ENCODE measurements around the gene PTGES3. TPM values are rescaled to one million over a fixed set of nuclear protein-coding genes. Genes with fewer than 3 reads are reported as not detected.

The PTGES3 gene
- total and polyA plus RNA-seq, 2 of the 8 experiments (the other 6 are each of a cell fraction or from before 2014, with no cell fraction given): 111 to 464 TPM

GRCh38 chr12:56671608-56672007 is 16.5 kb downstream of the PTGES3 start:
- no peak overlapping the region for H4K91ac ChIP-seq (replicated peaks; ENCODE audit: insufficient read length, low read length)
- FAIRE-seq: no peak
- H4K5ac ChIP-seq (ENCODE audit: insufficient read length, low read depth, low read length): no peak overlapping the region
- no peak overlapping the region for H3K23ac ChIP-seq (ENCODE audit: insufficient read length)
- CTCF ChIA-PET (ENCODE audit: partially characterized antibody): interaction anchor here (0.7 to 1.4 kb wide), 5 partner anchors 11 to 391 kb away, joined by 3 to 5 read pairs (median 4); no protein-coding TSS in a partner anchor
- H3K79me2 ChIP-seq (ENCODE audit: control insufficient read depth in 1 of 2, insufficient read depth in 2 of 2, low read length in 2 of 2): peaks cover 11 to 56% of the 10 kb centered on the region in 2 experiments
- H3K36me3 ChIP-seq (ENCODE audit: control insufficient read depth in 2 of 4, insufficient read depth in 4 of 4, low read length in 3 of 4): peaks cover 19 to 66% (median 48%) of the 10 kb centered on the region in 4 experiments
- H2BK12ac ChIP-seq (ENCODE audit: low read depth, low read length): no peak overlapping the region
- no peak overlapping the region for H2BK5ac ChIP-seq (ENCODE audit: low read depth, low read length)
- H3K4me2 ChIP-seq (ENCODE audit: insufficient read depth in 1 of 2, low read depth in 2 of 2, low read length in 2 of 2): no peak overlapping the region
- H3K9me3 ChIP-seq (ENCODE audit: insufficient read depth in 2 of 2, low read depth in 1 of 2, low read length in 1 of 2): no peaks in the 10 kb centered on the region
- H3K14ac ChIP-seq (ENCODE audit: insufficient read length): no peak overlapping the region
- no peak overlapping the region for H3K18ac ChIP-seq (ENCODE audit: extremely low read depth, low read length)
- H4K20me1 ChIP-seq (replicated peaks in 1 of 2; ENCODE audit: control insufficient read depth in 1 of 2, insufficient read depth in 2 of 2, low read length in 2 of 2): peaks cover 5 to 12% of the 10 kb centered on the region in 2 experiments
- H2BK20ac ChIP-seq (ENCODE audit: low read length): no peak overlapping the region
- no peak overlapping the region for H2BK120ac ChIP-seq (replicated peaks; ENCODE audit: low read depth, low read length)
- H2AFZ ChIP-seq (ENCODE audit: low read length): no peak overlapping the region
- H3K27ac ChIP-seq (ENCODE audit: low read depth, low read length): no peak overlapping the region
- H3K56ac ChIP-seq (replicated peaks; ENCODE audit: insufficient read length, low read depth, low read length): no peak overlapping the region
- no peak overlapping the region for H3K4ac ChIP-seq (replicated peaks; ENCODE audit: insufficient read length, low read depth, low read length)
- 0 out of 7 replicates have a peak, but pooled peaks cover 0 to 2% (median 0%) of the 10 kb centered on the region in 4 experiments for H3K27me3 ChIP-seq (replicated peaks in 1 of 4; ENCODE audit: control insufficient read depth in 3 of 4, extremely low read depth in 1 of 4, insufficient read depth in 3 of 4, low read length in 3 of 4)
- WGBS, 2 experiments (ENCODE audit: extremely low coverage in 1 of 2, insufficient coverage in 1 of 2, insufficient read length in 1 of 2, insufficient replicate concordance in 2 of 2, low coverage in 1 of 2, low lambda C conversion rate in 2 of 2, missing lambda C conversion rate in 1 of 2): 93% methylated on average over 2 of the region's 2 CpGs; no CpG with 5 or more reads in 1 of the 2 experiments
- no peak overlapping the region for H2AK5ac ChIP-seq (ENCODE audit: low read depth, low read length)
- no peak for DNase-seq (ENCODE audit: low read depth in 1 of 2, low spot score in 2 of 2)
- H2BK15ac ChIP-seq (ENCODE audit: low read length): no peak overlapping the region
- no peaks in the 10 kb centered on the region for H3K23me2 ChIP-seq (ENCODE audit: low read depth, low read length)
- no peak overlapping the region for H3K9ac ChIP-seq (replicated peaks in 1 of 4; ENCODE audit: extremely low read depth in 1 of 4, low read depth in 3 of 4, low read length in 3 of 4)
- POLR2A ChIA-PET (ENCODE audit: partially characterized antibody): interaction anchor here (0.6 to 8.8 kb wide), 13 partner anchors 7 to 338 kb away, joined by 3 to 71 read pairs (median 5); partner anchors contain the start of genes NACA, PAN2 and PTGES3
- H3K4me3 ChIP-seq (ENCODE audit: extremely low read depth in 1 of 4, insufficient read depth in 2 of 4, low read depth in 3 of 4, low read length in 4 of 4): no peak overlapping the region
- H4K8ac ChIP-seq (ENCODE audit: extremely low read depth, insufficient read depth, low read length): no peak overlapping the region
- no peaks in the 10 kb centered on the region for H3K4me1 ChIP-seq (replicated peaks in 1 of 4; ENCODE audit: control insufficient read depth in 3 of 4, insufficient read depth in 4 of 4, low read length in 3 of 4)
- peaks cover 8% of the 10 kb centered on the region; the same call in 1 of the 2 replicates for H3K79me1 ChIP-seq (ENCODE audit: low read depth, low read length)
- TF ChIP-seq NRF1 (IDR thresholded peaks at IDR 0.05; ENCODE audit: low read depth, low read length) (no peak), SUZ12 (IDR thresholded peaks at IDR 0.05; ENCODE audit: low read length) (no peak), BRCA1 (IDR thresholded peaks at IDR 0.05; ENCODE audit: low read depth, low read length) (no peak), GTF2F1 (IDR thresholded peaks at IDR 0.05; ENCODE audit: borderline replicate concordance, low read depth, low read length) (no peak), ZNF274 (IDR thresholded peaks at IDR 0.05; ENCODE audit: borderline replicate concordance, extremely low read depth, low read length) (no peak), HDAC2 (IDR thresholded peaks at IDR 0.05; ENCODE audit: borderline replicate concordance in 1 of 2, low read depth in 2 of 2, low read length in 2 of 2) (no peak), YY1 (IDR thresholded peaks at IDR 0.05; ENCODE audit: low read depth, low read length) (no peak), SIRT6 (IDR thresholded peaks at IDR 0.05; ENCODE audit: low read length) (no peak), RBBP5 (IDR thresholded peaks at IDR 0.05; ENCODE audit: borderline replicate concordance, low read depth, low read length) (no peak), PHF8 (conservative IDR thresholded peaks at IDR 0.05; ENCODE audit: low read depth, low read length) (no peak), TCF12 (IDR thresholded peaks at IDR 0.05; ENCODE audit: low read depth, low read length) (no peak), RAD21 (IDR thresholded peaks at IDR 0.05 in 1 of 2, conservative IDR thresholded peaks at IDR 0.05 in 1 of 2; ENCODE audit: low read depth in 2 of 2, low read length in 2 of 2) (no peak), ASH2L (IDR thresholded peaks at IDR 0.05; ENCODE audit: low read length) (no peak), TAF7 (optimal IDR thresholded peaks at IDR 0.05; ENCODE audit: borderline replicate concordance, low read depth, low read length) (no peak)
